Astrocyte (in vitro differentiated cells and primary cell): ENCODE data around the gene RPUSD1. TPM values are rescaled to one million over a fixed set of nuclear protein-coding genes. Genes with fewer than 3 reads are reported as not detected.

Experiments used
- DNase-seq: peaks from one replicate; pipeline ENCODE4 v3.0.0-alpha.2; 2010; ENCODE audit warnings: low read depth
- FAIRE-seq: peaks from 2 replicates; lab custom pipeline; 2011; peaks lifted over from hg19 to GRCh38; lab: Jason Lieb, UNC
- H2AFZ ChIP-seq: 2 replicates; pipeline ENCODE4 v1.6.0; 2012; ENCODE audit warnings: low read depth, low read length, inconsistent platforms
- H3K27ac ChIP-seq: 2 replicates; pipeline ENCODE4 v1.5.1; 2011; ENCODE audit warnings: low read depth, low read length, inconsistent platforms
- H3K27me3 ChIP-seq: 2 replicates; pipeline ENCODE4 v1.6.0; 2011; ENCODE audit warnings: low read length, inconsistent platforms; ENCODE audit not compliant: insufficient read depth
- H3K36me3 ChIP-seq: 2 replicates; pipeline ENCODE4 v1.5.1; 2011; ENCODE audit warnings: low read length, inconsistent platforms; ENCODE audit not compliant: insufficient read depth
- H3K4me1 ChIP-seq: 2 replicates; pipeline ENCODE4 v1.5.1; 2011; ENCODE audit warnings: low read length, inconsistent platforms; ENCODE audit not compliant: insufficient read depth
- H3K4me2 ChIP-seq: 2 replicates; pipeline ENCODE4 v1.6.0; 2012; ENCODE audit warnings: low read length, inconsistent platforms
- H3K4me3 ChIP-seq: 2 replicates; pipeline ENCODE4 v1.5.1; 2011; ENCODE audit warnings: low read depth, mild to moderate bottlenecking, low read length, inconsistent platforms; ENCODE audit not compliant: insufficient read depth
- H3K79me2 ChIP-seq: 2 replicates; pipeline ENCODE4 v1.6.0; 2012; ENCODE audit warnings: mild to moderate bottlenecking, low read length, inconsistent platforms; ENCODE audit not compliant: insufficient read depth
- H3K9ac ChIP-seq: 2 replicates; pipeline ENCODE4 v1.6.0; 2012; ENCODE audit warnings: mild to moderate bottlenecking, low read length, inconsistent platforms
- H3K9me3 ChIP-seq: 2 replicates; pipeline ENCODE4 v1.5.1; 2012; ENCODE audit warnings: low read depth, mild to moderate bottlenecking, low read length, inconsistent platforms; ENCODE audit not compliant: insufficient read depth
- H4K20me1 ChIP-seq: 2 replicates; pipeline ENCODE4 v1.6.0; 2012; ENCODE audit warnings: low read length, inconsistent platforms; ENCODE audit not compliant: insufficient read depth
- H3K27ac Mint-ChIP-seq: one replicate; pipeline ENCODE4 v1.8.0; 2021; ENCODE audit warnings: mild to moderate bottlenecking, mixed read lengths; ENCODE audit not compliant: unreplicated experiment
- H3K27me3 Mint-ChIP-seq: one replicate; pipeline ENCODE4 v1.8.0; 2021; ENCODE audit warnings: low read depth, mixed read lengths; ENCODE audit not compliant: unreplicated experiment
- H3K36me3 Mint-ChIP-seq: one replicate; pipeline ENCODE4 v1.8.0; 2021; ENCODE audit warnings: low read depth, mixed read lengths; ENCODE audit not compliant: unreplicated experiment
- H3K4me1 Mint-ChIP-seq: one replicate; pipeline ENCODE4 v1.8.0; 2021; ENCODE audit warnings: low read depth, mixed read lengths; ENCODE audit not compliant: unreplicated experiment
- H3K4me3 Mint-ChIP-seq: one replicate; pipeline ENCODE4 v1.8.0; 2021; ENCODE audit warnings: mild to moderate bottlenecking, moderate library complexity, mixed read lengths; ENCODE audit not compliant: unreplicated experiment
- H3K9me3 Mint-ChIP-seq: one replicate; pipeline ENCODE4 v1.8.0; 2021; ENCODE audit warnings: mild to moderate bottlenecking, mixed read lengths; ENCODE audit not compliant: unreplicated experiment
- EZH2 ChIP-seq: IDR thresholded peaks from 2 replicates; pipeline ENCODE4 v1.6.1; 2012; ENCODE audit warnings: mild to moderate bottlenecking, low read length, inconsistent platforms; ENCODE audit not compliant: insufficient read depth
- total RNA-seq: library from RNA; stranded (reverse); gene quantifications from 2 replicates; pipeline ENCODE4 v1.2.1, GENCODE V29; 2021
- TF ChIP-seq, protein P1 (sequence below): IDR thresholded peaks from 2 replicates; pipeline ENCODE4 v1.5.1; 2011; ENCODE audit warnings: low read depth, mild to moderate bottlenecking, inconsistent platforms, low read length, moderate library complexity; ENCODE audit not compliant: insufficient read depth

The RPUSD1 gene
- total RNA-seq, 1 donor from 2014 or later: 28.8 TPM

DNA sequence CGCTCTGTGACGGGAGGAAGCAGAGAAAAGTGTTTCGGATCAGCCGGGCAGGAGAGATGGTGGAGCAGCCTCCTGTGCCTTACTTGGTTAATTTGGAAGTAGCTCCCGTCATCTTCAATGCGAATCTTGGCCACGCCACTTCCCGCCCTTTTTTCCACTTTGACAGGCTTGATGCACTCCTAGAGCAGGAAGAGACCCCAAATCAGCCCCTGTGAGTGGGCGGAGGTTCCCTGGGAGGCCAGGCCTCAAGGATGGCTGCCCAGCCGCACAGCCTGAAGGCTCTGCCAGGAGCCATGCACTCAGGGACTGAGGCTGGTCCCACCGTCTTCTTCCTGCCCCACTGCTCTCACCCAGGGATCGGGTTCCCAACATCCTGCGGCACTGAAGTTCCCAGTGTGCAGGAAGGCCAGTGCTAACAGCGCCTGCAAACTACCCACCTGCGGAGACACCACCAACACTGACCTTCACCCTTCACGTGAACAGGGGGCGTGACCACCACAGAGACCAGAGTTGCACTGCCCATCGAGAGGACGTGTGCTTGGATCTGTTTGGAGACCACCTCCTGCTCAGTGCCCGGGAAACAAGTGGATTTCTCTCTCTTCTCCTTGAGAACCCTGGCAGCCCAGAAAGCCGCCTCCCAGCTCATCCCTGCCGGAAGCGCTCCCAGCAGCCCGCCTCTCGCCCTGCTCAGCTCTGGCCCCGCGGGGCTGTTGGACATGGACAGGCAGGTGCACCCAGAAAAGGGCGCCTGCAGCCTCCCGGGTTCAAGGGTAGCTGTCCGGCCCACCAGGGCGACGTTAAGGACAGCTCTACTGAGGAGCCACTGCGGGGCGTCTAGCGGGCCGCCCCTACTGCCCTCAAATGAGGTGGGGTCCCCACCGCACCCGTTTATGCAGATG is 48.4 kb downstream of the RPUSD1 start:
- Mint-ChIP-seq H3K4me1 (peaks cover 2% of the 10 kb centered on the region), H3K9me3 (no peaks in the 10 kb centered on the region), H3K36me3 (peaks cover 10% of the 10 kb centered on the region), H3K27me3 (no peaks in the 10 kb centered on the region), H3K4me3 (peak overlapping the region; percentile 83), H3K27ac (peak overlapping the region; percentile 26)
- no peak for DNase-seq
- no peaks in the 10 kb centered on the region for H3K27me3 ChIP-seq
- no peak overlapping the region for H2AFZ ChIP-seq
- H3K9ac ChIP-seq: peak overlapping the region; percentile 84
- TF ChIP-seq, protein P1, sequence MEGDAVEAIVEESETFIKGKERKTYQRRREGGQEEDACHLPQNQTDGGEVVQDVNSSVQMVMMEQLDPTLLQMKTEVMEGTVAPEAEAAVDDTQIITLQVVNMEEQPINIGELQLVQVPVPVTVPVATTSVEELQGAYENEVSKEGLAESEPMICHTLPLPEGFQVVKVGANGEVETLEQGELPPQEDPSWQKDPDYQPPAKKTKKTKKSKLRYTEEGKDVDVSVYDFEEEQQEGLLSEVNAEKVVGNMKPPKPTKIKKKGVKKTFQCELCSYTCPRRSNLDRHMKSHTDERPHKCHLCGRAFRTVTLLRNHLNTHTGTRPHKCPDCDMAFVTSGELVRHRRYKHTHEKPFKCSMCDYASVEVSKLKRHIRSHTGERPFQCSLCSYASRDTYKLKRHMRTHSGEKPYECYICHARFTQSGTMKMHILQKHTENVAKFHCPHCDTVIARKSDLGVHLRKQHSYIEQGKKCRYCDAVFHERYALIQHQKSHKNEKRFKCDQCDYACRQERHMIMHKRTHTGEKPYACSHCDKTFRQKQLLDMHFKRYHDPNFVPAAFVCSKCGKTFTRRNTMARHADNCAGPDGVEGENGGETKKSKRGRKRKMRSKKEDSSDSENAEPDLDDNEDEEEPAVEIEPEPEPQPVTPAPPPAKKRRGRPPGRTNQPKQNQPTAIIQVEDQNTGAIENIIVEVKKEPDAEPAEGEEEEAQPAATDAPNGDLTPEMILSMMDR: no peak
- no peak for TF ChIP-seq EZH2
- H3K4me2 ChIP-seq: peak overlapping the region; percentile 93
- H3K36me3 ChIP-seq: peaks cover 6% of the 10 kb centered on the region
- H4K20me1 ChIP-seq: peaks cover 5% of the 10 kb centered on the region
- H3K9me3 ChIP-seq: no peaks in the 10 kb centered on the region
- H3K4me3 ChIP-seq: peak overlapping the region; percentile 73
- H3K79me2 ChIP-seq: peaks cover 11% of the 10 kb centered on the region
- H3K4me1 ChIP-seq: peaks cover 9% of the 10 kb centered on the region
- no peak overlapping the region for H3K27ac ChIP-seq
- no peak for FAIRE-seq

DNA sequence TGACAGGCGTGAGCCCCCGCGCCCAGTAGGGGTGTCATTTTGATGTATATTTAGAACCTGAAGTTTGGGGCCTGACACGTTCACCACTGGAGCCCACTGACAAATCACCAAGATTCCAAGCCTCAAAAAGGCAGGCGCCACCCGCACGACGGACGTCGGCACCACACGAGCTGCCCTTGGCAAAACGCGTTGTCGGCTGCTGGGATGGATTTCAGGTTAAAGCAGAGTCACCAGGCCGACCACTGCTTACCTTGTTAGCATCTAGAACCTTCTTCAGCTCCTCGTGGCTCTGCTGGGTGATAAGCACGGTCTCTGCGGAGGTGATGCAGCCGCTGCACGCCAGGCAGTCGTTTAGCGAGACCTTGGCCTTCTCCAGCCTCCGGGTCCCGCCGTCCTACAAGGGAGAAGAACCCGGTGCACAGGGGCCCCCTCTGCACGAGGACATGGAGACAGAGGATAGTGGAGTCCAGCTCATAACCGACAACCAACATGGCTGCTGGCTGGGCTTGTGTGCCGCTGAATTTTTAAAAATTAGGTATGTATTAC is 51.2 kb downstream of the RPUSD1 start:
- DNase-seq: no peak
- no peak for FAIRE-seq

More for the DNA sequence above, 51.2 kb downstream of the RPUSD1 start:
- H3K4me1 Mint-ChIP-seq: peaks cover 2% of the 10 kb centered on the region
- Histone ChIP-seq H3K9ac (no peak overlapping the region), H3K27ac (no peak overlapping the region), H3K36me3 (peaks cover 6% of the 10 kb centered on the region), H3K4me2 (no peak overlapping the region), H2AFZ (no peak overlapping the region), H3K9me3 (no peaks in the 10 kb centered on the region), H3K79me2 (peaks cover 11% of the 10 kb centered on the region), H4K20me1 (peaks cover 5% of the 10 kb centered on the region), H3K27me3 (no peaks in the 10 kb centered on the region), H3K4me3 (no peak overlapping the region), H3K4me1 (peaks cover 9% of the 10 kb centered on the region)
- TF ChIP-seq, protein P1: no peak
- no peak for TF ChIP-seq EZH2
- peaks cover 15% of the 10 kb centered on the region for H3K36me3 Mint-ChIP-seq
- H3K4me3 Mint-ChIP-seq: no peak overlapping the region
- no peaks in the 10 kb centered on the region for H3K27me3 Mint-ChIP-seq
- no peak overlapping the region for H3K27ac Mint-ChIP-seq
- no peaks in the 10 kb centered on the region for H3K9me3 Mint-ChIP-seq
